ENCODE data around the gene ANXA11.
"Not testable (repeated sequence)": the region's sequence is repeated elsewhere in the genome, so short reads cannot be mapped to it uniquely, and the experiment has no call there.

Gene ANXA11

DNA sequence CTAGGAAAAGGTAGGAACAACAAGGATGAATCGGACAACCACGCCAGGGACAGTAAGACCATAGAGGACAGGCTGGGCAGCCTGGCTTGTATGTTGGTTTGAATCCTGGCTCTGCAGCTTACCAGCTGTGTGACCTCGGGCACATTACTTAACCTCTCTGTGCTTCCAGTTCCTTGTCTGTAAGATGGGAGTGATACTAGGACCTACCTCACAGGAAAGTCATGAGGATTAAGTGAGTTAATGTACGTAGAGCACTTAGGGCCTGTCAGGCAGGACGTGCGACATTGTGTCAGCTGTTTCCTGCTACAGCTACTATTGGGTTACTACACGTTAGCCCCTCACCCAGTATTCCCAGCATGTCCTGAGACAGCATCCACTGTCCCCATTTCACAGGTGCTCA, 40.7 kb downstream of the ANXA11 start:
- no peak for DNase-seq

- DNase-seq: no peak
These were observed 41.5 kb downstream of the ANXA11 start for GRCh38 chr10:80163741-80164341.

GRCh38 chr10:80161321-80162083, 43.8 kb downstream of the ANXA11 start:
- DNase-seq: no peak

- no peak for DNase-seq
These were observed 44.7 kb downstream of the ANXA11 start for GRCh38 chr10:80160361-80161320.

DNA sequence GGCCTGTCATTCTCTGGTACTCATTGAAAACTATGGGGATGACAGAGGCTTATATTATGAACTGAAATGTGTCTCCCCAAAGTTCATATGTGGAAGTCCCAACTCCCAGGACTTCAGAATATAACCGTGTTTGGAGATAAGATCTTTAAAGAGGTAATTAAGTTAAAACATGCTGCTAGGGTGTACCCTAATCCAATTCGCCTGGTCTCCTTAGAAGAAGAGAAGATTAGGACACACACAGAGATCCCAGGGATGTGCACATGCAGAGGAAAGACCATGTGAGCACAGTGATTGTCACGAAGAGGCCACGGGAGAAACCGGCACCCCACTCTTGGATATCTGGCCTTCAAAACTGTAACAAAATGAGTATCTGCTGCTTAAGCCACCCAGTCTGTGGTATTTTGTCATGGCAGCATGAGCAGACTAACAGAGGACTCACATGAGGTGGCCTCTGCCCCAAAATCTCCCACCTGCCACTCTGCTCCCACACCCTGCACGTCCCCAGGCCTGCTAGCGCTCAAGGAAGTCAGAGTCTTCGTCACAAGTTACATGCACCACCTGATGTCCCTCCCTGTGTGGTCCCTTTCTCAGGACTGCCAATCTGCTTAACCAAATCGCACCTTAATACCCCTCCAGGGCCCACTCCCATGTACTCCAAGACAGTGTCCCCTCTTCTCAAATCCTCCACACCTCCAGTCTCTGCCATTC, 46.0 kb downstream of the ANXA11 start:
- no peak for DNase-seq

DNA sequence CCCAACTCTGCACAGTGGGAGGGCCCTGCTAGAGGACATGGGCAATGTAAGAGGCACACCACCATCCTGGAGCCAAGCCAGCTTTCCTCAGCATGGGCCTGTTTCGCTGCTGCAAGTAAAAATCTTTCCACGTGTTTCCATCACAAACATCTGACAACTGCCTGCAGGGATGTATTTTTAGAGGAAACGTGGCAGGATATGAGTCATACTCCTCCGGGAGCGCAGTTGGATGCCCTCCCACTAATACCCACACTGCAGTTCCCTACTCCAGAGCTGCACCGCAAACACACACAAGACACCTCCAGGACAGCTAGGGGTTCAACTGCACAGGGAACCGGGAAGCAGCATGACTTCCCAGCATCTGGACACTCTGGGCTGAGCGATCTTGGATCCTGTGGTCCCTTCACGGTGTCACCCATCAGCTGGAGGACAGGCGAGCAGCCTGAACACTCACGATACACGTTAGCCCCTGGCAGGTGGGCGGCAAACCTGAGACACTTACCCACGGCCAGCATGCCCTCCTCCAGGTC, 46.7 kb downstream of the ANXA11 start:
- DNase-seq: no peak

DNA sequence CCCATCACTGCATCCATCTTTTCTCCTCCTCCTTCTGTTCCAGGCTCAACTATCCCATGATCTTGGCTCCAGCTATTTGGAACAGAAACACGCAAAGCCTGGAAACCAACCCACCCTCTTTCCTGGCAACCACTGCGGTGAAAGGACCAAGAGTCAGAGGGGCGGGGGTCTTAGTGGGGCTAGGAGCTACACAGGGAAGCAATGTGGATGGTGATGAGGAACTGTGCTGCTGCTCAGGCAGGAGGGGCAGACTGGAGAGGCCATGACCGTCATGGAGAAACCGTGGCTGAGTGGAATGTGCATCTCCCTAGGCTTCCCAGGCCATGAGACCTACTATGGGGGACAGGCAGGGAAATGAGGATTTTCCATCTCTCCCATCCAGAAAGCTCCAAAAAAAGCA, 47.2 kb downstream of the ANXA11 start:
- no peak for DNase-seq

DNA sequence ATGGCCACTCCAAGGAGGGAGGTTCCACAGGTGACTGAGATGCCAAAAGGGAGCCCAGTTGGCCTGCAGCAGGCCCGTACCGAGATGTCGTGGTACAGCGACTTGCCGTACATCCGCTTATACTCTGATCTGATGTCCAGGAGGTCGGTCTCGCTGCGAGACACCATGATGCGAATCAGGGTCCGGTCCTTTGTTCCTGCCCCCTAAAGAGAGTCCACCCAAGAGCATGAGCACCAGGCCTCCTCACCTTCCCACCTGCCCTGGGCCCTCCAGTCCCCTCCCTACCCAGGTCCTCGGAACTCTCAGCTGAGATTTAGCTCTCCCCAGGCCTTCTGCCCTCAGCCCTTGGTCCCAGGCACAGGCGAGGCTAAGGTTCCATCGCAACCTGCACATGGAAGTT, 47.8 kb downstream of the ANXA11 start:
- no peak for DNase-seq

DNA sequence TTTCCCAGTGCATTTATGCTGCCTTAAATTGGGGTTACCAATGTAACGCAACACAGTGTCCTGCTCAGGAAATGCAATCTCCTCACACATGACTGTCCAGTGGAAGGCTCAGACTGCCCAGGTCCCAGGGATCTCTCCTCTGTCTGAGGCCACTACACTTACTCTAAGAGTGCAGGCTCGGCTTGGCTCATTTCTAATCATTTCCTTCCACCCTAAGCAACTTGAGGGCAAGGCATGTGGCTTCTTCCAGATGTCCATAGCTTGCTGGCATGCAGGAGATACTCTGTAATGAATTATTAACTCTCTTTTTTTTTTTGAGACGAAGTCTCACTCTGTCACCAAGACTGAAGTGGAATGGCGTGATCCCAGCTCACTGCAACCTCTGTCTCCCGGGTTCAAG, 49.1 kb downstream of the ANXA11 start:
- no peak for DNase-seq

- DNase-seq: no peak
These were observed 49.6 kb downstream of the ANXA11 start for GRCh38 chr10:80155696-80156215.

- DNase-seq: no peak
These were observed 50.2 kb downstream of the ANXA11 start for GRCh38 chr10:80154978-80155695.

DNA sequence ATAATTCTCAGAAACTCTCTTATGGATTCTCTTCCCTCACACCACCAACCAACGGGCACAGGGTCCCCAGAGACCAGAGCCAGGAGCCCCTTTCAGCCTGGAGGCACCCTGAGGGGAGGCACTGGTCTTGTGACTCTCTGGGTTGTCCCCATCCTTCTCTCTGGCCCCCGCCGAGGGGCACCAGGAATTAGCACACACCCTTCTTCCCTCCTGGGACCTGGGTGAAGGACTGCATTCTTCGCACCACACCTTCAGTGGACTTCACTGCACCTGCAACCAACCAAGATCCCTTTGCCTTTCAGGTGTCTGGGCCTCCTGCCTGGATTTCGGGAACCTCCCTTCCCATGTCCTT, 50.7 kb downstream of the ANXA11 start:
- no peak for DNase-seq

- DNase-seq: no peak
These were observed 51.9 kb downstream of the ANXA11 start for GRCh38 chr10:80153460-80153859.

GRCh38 chr10:80152820-80153219, 52.5 kb downstream of the ANXA11 start:
- no peak for DNase-seq

DNA sequence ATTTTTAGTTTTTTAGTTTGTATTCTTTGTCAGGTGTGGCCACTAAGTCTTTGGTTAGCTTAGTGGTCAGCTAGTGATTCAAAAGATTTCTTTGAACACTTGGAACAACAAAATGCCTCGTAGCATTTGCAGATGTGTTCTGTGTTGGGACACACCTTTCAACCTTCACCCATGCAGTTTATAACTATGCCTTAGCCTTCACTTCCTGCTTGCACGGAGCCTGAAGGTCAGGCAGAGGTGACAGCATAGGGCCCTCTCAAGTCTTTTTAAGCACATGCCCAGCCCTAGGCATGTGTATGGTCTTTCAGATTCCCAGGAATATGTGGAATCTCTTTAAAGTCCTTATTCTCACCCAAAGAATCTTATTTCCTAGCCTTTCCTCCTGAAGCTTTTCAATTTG, 55.2 kb downstream of the ANXA11 start:
- DNase-seq: no peak

DNA sequence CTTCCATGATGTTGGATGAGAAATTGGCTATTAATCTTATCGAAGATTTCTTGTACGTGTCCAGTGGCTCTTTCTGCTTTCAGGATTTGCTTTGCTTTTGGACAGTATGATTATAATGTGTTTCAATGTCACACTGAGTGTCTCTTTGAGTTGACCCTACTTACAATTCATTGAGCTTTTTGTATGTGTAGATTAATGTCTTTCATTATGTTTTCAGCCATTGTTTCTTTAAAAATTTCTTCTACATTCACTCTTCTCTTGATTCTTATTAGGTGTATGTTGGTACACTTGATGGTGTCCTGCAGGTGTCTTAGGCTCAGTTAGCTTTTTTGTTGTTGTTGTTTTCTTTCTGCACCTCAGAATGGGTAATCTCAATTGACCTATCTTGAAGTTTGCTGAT, 56.2 kb downstream of the ANXA11 start:
- no peak for DNase-seq

DNA sequence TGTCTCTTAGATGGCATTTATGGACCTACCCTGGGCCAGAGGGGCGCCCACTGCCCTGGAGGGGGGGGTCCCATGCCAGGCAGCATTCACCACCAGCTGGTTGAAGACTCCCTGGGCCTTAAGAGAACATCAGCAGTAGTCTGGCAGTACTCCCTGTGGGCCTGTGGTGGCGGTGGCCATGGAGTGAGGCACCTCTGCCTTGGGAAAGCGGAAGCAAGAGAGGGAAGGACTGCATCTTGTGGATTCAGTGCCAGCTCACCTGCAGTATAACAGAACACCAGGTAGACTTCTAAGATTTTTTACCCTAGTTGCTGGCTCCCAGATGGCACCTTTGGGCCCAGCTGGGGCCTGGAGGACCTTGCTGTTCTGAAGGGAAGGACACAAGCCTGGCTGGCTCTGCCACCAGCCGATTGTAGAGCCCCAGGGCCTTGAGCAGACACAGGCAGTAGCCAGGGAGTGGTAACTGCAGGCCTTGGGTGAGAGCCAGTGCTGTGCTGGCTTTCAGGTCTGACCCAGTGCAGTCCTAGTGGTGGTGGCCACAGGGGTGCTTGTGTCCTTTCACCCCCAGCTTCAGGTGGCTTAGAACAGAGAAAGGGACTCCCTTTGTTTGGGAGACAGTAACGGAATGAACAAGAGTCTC, 57.1 kb downstream of the ANXA11 start:
- DNase-seq: no peak

GRCh38 chr10:80146918-80147317, 58.4 kb downstream of the ANXA11 start:
- DNase-seq: no peak

DNA sequence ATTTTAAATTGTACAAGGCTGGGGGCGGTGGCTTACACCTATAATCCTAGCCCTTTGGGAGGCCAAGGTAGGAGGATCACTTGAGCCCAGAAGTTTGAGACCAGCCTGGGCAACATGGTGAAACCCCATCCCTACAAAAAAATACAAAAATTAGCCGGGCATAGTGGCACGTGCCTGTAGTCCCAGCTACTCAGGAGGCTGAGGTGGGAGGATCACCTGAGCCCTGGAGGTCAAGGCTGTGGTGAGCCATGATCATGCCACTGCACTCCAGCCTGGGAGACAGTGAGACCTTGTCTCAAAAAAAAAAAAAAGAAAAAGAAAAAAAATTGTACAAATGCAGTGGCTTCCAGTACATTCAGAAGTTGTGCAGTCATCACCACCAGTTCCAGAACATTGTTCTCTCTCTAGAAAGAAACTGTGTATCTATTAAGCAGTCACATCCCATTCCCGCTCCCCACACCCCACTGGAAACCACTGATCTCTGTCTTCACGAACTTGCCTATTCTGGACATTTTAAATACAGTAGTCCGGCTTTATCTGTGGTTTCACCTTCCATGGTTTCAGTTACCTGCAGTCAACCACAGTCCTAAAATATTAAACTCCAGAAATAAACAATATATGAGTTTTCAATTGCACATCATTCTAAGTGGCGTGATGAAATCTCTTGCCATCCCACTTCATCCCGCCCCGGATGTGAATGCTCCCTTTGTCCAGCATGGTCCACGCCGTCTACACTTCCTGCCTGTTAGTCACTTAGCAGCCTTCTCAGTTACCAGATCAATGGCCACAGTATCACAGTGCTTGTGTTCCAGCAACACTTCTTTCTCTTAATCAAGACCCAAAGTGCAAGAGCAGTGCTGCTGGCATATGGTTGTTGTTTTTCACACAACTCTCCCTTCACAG, 59.7 kb downstream of the ANXA11 start:
- DNase-seq: not testable (repeated sequence)

DNA sequence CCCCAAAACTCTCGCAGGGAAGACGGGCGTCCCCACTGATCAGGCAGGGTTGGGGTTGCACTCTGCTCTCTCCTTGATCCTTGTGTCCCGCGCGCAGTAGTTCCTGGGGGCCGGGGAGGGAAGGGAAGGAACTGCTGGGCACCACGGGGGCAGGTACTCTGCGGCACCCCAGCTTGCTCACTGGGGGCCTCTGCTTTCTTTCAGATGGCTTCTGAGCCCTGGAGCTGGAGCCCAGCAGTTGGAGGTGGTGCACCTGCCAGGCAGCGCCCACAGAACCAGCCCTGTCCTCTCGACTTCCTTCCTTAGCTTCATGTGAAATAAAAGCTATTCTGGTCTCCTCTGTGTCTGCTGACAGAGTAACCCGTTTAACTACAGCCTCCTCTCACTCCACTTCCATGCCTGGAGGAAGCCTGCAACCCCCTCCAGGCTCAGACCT, 60.6 kb downstream of the ANXA11 start:
- no peak for DNase-seq
